Measurements from ENCODE around the gene VDAC2. TPM values are rescaled to one million over a fixed set of nuclear protein-coding genes. Genes with fewer than 3 reads are reported as not detected.
A peak's percentile ranks its signal among the peaks of the same experiment; 100 is the strongest.

The VDAC2 gene
- total and polyA plus RNA-seq, 2 experiments from 2014 or later: 242 to 311 TPM

- H3K27ac Mint-ChIP-seq: no peak overlapping the region
- H3K36me3 Mint-ChIP-seq (ENCODE audit: low read depth): no peaks in the 10 kb centered on the region
- H3K27me3 ChIP-seq (ENCODE audit: insufficient read depth): no peaks in the 10 kb centered on the region
- no peaks in the 10 kb centered on the region for H3K9me3 Mint-ChIP-seq
- H3K4me3 Mint-ChIP-seq: no peak overlapping the region
- no peaks in the 10 kb centered on the region for H3K9me2 ChIP-seq (ENCODE audit: insufficient read depth)
- no peak overlapping the region for H3K4me2 ChIP-seq
- H3K4me1 ChIP-seq (ENCODE audit: insufficient read depth): no peaks in the 10 kb centered on the region; the same call in 1 of the 2 replicates
- no peaks in the 10 kb centered on the region for H3K79me2 ChIP-seq (replicated peaks; ENCODE audit: insufficient read depth)
- H4K20me1 ChIP-seq (replicated peaks; ENCODE audit: insufficient read depth): no peaks in the 10 kb centered on the region
- DNase-seq (ENCODE audit: low spot score) (no peak), ATAC-seq (no peak)
- H3K27me3 Mint-ChIP-seq (ENCODE audit: insufficient read depth, low read depth, poor library complexity): peaks cover 6% of the 10 kb centered on the region
- peak overlapping the region; percentile 42; the same call in 1 of the 2 replicates for H3K27ac ChIP-seq (ENCODE audit: low read depth)
- no peaks in the 10 kb centered on the region for H3K36me3 ChIP-seq (ENCODE audit: insufficient read depth)
- TF ChIP-seq, protein P1, sequence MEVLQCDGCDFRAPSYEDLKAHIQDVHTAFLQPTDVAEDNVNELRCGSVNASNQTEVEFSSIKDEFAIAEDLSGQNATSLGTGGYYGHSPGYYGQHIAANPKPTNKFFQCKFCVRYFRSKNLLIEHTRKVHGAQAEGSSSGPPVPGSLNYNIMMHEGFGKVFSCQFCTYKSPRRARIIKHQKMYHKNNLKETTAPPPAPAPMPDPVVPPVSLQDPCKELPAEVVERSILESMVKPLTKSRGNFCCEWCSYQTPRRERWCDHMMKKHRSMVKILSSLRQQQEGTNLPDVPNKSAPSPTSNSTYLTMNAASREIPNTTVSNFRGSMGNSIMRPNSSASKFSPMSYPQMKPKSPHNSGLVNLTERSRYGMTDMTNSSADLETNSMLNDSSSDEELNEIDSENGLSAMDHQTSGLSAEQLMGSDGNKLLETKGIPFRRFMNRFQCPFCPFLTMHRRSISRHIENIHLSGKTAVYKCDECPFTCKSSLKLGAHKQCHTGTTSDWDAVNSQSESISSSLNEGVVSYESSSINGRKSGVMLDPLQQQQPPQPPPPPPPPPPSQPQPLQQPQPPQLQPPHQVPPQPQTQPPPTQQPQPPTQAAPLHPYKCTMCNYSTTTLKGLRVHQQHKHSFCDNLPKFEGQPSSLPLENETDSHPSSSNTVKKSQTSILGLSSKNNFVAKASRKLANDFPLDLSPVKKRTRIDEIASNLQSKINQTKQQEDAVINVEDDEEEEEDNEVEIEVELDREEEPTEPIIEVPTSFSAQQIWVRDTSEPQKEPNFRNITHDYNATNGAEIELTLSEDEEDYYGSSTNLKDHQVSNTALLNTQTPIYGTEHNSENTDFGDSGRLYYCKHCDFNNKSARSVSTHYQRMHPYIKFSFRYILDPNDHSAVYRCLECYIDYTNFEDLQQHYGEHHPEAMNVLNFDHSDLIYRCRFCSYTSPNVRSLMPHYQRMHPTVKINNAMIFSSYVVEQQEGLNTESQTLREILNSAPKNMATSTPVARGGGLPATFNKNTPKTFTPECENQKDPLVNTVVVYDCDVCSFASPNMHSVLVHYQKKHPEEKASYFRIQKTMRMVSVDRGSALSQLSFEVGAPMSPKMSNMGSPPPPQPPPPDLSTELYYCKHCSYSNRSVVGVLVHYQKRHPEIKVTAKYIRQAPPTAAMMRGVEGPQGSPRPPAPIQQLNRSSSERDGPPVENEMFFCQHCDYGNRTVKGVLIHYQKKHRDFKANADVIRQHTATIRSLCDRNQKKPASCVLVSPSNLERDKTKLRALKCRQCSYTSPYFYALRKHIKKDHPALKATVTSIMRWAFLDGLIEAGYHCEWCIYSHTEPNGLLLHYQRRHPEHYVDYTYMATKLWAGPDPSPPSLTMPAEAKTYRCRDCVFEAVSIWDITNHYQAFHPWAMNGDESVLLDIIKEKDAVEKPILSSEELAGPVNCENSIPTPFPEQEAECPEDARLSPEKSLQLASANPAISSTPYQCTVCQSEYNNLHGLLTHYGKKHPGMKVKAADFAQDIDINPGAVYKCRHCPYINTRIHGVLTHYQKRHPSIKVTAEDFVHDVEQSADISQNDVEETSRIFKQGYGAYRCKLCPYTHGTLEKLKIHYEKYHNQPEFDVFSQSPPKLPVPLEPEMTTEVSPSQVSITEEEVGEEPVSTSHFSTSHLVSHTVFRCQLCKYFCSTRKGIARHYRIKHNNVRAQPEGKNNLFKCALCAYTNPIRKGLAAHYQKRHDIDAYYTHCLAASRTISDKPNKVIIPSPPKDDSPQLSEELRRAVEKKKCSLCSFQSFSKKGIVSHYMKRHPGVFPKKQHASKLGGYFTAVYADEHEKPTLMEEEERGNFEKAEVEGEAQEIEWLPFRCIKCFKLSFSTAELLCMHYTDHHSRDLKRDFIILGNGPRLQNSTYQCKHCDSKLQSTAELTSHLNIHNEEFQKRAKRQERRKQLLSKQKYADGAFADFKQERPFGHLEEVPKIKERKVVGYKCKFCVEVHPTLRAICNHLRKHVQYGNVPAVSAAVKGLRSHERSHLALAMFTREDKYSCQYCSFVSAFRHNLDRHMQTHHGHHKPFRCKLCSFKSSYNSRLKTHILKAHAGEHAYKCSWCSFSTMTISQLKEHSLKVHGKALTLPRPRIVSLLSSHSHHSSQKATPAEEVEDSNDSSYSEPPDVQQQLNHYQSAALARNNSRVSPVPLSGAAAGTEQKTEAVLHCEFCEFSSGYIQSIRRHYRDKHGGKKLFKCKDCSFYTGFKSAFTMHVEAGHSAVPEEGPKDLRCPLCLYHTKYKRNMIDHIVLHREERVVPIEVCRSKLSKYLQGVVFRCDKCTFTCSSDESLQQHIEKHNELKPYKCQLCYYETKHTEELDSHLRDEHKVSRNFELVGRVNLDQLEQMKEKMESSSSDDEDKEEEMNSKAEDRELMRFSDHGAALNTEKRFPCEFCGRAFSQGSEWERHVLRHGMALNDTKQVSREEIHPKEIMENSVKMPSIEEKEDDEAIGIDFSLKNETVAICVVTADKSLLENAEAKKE (CRISPR knock-in tag; IDR thresholded peaks at IDR 0.05): no peak
- TF ChIP-seq, protein P2, sequence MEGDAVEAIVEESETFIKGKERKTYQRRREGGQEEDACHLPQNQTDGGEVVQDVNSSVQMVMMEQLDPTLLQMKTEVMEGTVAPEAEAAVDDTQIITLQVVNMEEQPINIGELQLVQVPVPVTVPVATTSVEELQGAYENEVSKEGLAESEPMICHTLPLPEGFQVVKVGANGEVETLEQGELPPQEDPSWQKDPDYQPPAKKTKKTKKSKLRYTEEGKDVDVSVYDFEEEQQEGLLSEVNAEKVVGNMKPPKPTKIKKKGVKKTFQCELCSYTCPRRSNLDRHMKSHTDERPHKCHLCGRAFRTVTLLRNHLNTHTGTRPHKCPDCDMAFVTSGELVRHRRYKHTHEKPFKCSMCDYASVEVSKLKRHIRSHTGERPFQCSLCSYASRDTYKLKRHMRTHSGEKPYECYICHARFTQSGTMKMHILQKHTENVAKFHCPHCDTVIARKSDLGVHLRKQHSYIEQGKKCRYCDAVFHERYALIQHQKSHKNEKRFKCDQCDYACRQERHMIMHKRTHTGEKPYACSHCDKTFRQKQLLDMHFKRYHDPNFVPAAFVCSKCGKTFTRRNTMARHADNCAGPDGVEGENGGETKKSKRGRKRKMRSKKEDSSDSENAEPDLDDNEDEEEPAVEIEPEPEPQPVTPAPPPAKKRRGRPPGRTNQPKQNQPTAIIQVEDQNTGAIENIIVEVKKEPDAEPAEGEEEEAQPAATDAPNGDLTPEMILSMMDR (conservative IDR thresholded peaks at IDR 0.05; ENCODE audit: low read depth in 2 of 2): 0 out of 4 replicates have a peak, but pooled peaks of 1 of the 2 experiments have one; percentile 4
- no peaks in the 10 kb centered on the region for H3F3A ChIP-seq (replicated peaks; ENCODE audit: low read depth)
- H3K4me1 Mint-ChIP-seq: peaks cover 18% of the 10 kb centered on the region
- H3K4me3 ChIP-seq: no peak overlapping the region
- no peak overlapping the region for H2AFZ ChIP-seq
These were observed 6.9 kb upstream of the VDAC2 start for GRCh38 chr10:75203724-75204123.

- ATAC-seq (no peak), DNase-seq (ENCODE audit: low spot score) (no peak)
- H3K9me2 ChIP-seq (ENCODE audit: insufficient read depth): no peaks in the 10 kb centered on the region
- 0 out of 2 replicates have a peak, but pooled peaks cover 4% of the 10 kb centered on the region for H3F3A ChIP-seq (replicated peaks; ENCODE audit: low read depth)
- Mint-ChIP-seq H3K36me3 (ENCODE audit: low read depth) (no peaks in the 10 kb centered on the region), H3K9me3 (no peaks in the 10 kb centered on the region), H3K4me1 (peaks cover 18% of the 10 kb centered on the region), H3K4me3 (no peak overlapping the region), H3K27ac (no peak overlapping the region), H3K27me3 (ENCODE audit: insufficient read depth, low read depth, poor library complexity) (peaks cover 6% of the 10 kb centered on the region)
- H3K27me3 ChIP-seq (ENCODE audit: insufficient read depth): no peaks in the 10 kb centered on the region
- H3K4me3 ChIP-seq: no peak overlapping the region
- H3K4me1 ChIP-seq (ENCODE audit: insufficient read depth): no peaks in the 10 kb centered on the region; the same call in 1 of the 2 replicates
- H3K79me2 ChIP-seq (replicated peaks; ENCODE audit: insufficient read depth): peaks cover 2% of the 10 kb centered on the region
- no peak overlapping the region for H2AFZ ChIP-seq
- no peaks in the 10 kb centered on the region for H3K36me3 ChIP-seq (ENCODE audit: insufficient read depth)
- H3K27ac ChIP-seq (ENCODE audit: low read depth): no peak overlapping the region
- no peak overlapping the region for H3K4me2 ChIP-seq
- no peaks in the 10 kb centered on the region for H4K20me1 ChIP-seq (replicated peaks; ENCODE audit: insufficient read depth)
- TF ChIP-seq, protein P1 (CRISPR knock-in tag; IDR thresholded peaks at IDR 0.05): no peak
- TF ChIP-seq EZH2phosphoT487 (IDR thresholded peaks at IDR 0.05; ENCODE audit: unreplicated experiment) (no peak), STAT1 (IDR thresholded peaks at IDR 0.05; ENCODE audit: unreplicated experiment) (no peak)
These were observed 4.7 kb upstream of the VDAC2 start for GRCh38 chr10:75205908-75206307.

Data from GM23338 (cell line).